GM20000 (cell line): ENCODE results near the gene FBXL15.
A peak's percentile ranks its signal among the peaks of the same experiment; 100 is the strongest.

Experiments used
- DNase-seq: peaks from one replicate; pipeline ENCODE4 v3.0.0; 2012; ENCODE audit warnings: low spot score
- TF ChIP-seq, protein P1 (sequence below): IDR thresholded peaks from 2 replicates; pipeline ENCODE4 v1.5.1; 2012; ENCODE audit warnings: mild to moderate bottlenecking, control low read depth; ENCODE audit errors: extremely low read depth, missing control alignments

Gene FBXL15

DNA sequence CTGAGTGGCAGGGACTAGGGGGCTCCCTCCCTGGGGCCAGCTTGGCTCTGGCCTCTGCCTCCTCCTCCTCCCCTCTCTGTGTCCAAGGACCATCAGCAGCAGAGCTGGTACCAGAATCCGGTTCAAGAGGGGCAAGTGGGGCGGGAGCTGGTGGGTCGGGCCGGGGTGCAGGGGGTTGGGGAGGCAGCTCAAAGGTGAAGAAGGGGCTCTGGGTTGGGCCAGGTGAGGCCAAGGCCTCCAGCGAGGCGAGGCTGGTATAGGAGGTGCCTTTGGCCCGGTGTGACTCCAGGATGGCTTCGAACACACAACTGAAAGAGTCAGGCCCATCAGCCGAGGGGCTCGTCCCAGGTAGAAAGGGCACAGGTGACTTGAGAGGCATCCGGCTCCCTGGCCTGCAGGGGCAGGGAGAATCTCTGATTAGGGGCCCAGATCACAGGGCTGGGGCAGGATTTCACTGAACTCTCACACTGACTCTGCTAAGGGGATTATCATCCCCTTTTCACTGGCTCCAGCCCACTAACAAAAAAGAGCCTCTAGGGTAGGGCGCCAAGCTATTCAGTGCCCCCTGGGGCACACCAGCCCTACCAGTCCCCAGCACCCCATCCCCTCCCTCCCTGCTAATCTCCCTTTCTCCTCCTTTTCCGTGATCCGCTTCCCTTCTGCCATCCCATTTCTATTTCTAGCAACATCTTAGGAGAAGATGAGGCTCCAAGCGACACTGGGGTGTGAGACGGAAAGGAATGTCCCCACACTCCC is 6.7 kb upstream of the FBXL15 start:
- no peak for DNase-seq
- TF ChIP-seq, protein P1, sequence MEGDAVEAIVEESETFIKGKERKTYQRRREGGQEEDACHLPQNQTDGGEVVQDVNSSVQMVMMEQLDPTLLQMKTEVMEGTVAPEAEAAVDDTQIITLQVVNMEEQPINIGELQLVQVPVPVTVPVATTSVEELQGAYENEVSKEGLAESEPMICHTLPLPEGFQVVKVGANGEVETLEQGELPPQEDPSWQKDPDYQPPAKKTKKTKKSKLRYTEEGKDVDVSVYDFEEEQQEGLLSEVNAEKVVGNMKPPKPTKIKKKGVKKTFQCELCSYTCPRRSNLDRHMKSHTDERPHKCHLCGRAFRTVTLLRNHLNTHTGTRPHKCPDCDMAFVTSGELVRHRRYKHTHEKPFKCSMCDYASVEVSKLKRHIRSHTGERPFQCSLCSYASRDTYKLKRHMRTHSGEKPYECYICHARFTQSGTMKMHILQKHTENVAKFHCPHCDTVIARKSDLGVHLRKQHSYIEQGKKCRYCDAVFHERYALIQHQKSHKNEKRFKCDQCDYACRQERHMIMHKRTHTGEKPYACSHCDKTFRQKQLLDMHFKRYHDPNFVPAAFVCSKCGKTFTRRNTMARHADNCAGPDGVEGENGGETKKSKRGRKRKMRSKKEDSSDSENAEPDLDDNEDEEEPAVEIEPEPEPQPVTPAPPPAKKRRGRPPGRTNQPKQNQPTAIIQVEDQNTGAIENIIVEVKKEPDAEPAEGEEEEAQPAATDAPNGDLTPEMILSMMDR, result no peak

- no peak for DNase-seq
These were observed 5.9 kb upstream of the FBXL15 start for GRCh38 chr10:102414749-102415148.

DNA sequence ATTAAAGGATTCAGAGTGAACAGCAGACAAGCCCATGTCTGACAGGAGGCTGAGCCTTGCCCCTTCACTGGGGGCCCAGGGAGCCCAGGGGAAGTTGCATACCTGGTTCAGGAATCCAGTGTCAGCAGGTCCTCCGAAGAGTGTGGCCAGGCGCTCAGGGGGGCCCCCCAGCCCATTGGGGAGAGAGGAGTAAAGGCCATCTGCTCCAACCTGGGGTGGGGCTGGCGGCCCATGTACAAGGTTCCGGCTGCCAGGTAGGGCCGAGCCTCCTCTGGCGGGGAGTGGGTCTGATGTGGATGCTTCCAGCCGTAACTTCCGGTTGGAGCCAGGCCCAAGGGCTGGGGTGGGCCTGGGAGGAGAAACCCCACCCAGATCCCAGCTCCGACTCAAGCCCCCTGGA is 4.4 kb upstream of the FBXL15 start:
- TF ChIP-seq, protein P1, result no peak
- no peak for DNase-seq

More at GRCh38 chr10:102414749-102415148, 5.9 kb upstream of the FBXL15 start:
- TF ChIP-seq, protein P1, result no peak

- no peak for DNase-seq
- TF ChIP-seq, protein P1, result no peak
These were observed 3.9 kb upstream of the FBXL15 start for GRCh38 chr10:102416695-102417094.

DNA sequence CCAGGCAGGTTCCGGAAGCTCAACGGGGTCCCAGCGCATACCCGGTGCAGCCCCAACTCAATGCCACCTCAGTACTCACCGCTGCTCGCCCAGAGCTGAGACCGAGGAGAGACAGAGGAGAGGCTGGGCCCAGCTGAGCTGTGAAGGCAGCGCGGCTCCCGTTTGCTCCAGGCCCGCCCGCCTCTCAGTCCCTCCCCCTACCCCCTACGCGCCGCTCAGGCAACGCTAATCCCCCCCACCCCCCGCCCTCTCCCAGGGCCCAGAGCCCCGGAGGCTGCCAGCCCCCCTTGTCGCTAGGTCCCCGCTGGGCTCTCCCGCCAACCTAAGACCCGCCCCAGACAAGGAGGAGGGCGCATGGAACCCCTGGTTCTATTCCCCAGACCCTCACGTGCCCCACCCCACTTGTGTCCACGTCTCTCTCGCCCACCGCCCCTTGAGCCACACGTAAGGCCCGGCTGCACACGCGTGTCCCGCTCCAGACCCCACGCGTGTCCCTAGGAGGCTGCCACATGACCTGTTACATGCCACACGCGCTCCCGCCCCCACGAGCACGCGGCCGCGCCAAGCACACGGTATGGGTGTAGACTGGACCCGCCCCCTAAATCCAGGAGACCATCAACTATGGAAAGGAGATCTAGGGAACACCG is 1.9 kb upstream of the FBXL15 start, which contains the start of gene PSD:
TSS of gene PSD (minus strand) at position 164 of the 647 bp plus-strand sequence. CDS start 1,747 bp downstream, outside the sequence.
- no peak for DNase-seq
- TF ChIP-seq, protein P1, result no peak

DNA sequence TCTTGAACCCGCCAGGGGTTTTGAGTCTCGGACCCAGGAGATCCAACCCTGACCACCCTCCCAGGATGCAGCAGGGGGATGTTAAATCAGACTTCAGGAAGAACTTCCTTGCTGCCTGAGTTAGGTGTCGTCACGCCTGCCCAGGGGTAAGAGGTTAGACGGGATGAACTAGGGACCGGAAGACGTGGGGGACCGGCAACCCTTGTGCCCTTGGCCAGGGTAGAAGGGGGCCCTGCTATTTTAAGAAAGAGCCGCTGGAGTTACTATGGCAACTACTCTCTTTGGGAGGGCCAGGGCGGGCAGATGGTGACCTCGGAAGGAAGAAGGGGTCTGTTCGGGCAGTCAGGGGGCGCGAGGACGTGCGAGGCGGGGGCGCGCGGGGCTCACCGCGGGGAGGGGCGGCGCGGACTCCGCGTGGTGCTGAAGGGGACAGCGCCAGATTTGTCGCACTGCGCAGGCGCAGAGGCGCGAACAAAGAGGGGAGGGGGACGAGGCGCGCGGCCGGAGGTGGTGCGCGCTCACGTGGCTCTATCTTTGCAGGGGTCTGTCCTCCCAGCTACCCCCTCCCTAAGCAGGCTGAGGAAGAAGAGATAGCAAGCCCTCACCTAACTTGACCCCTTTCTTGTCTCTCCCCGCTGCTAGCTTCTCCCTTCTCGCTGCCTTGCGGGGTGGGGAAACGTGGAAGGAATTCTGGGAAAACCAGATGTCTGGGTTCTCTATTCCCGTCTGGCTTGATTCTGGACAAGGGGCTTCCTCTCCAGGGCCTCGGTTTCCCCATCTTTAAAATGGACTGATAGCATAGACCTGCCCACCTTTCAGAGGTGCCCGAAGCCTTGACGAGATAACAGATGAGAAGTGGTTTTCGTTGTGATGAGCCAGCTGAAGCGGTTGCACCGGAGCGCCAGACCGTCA is 1.1 kb upstream of the FBXL15 start:
- peak; percentile 85 for DNase-seq

More for the DNA sequence above, 1.1 kb upstream of the FBXL15 start:
- TF ChIP-seq, protein P1, result no peak
